Activated T-helper 1 cell treated with anti-CD3 and anti-CD28 coated beads, Interleukin-2, amount 50 U/mL, for 16 hours (primary cell): ENCODE data around the gene PKM.

Source experiments
- DNase-seq, 2 donors: peaks; one replicate each; pipeline ENCODE4 v3.0.0-alpha.2; 2020; ENCODE audit warnings: low read depth in 1 of 2, low spot score in 1 of 2

The PKM gene

DNA sequence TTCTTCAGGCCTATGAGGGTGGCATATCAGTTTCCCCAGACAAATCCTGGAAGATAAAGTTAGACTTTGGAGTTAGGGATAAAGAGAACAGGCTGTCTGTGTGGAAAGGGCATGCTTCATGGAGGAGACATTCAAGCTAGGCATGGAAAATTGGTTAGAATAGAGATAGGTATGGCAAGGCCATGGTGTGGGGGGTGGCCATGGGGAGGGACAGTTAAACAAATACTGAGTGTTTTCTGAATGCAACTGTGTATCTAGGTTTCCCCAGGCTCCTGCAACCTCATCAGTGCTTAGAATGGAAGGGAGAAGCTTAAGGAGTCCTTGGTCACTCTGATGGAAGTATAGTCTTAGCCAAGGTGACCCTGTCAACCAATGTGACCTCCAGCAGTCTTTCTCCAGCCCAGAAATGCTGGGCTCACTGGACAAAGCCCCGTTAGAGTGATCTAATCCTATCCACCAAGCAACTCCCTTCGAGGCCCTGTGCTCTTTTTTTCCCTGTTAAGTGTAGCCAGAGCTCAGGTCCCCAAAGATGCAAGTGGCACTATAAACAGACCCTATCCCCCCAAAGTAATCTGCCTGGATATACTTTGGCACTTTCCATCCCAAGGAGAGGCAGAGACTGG, 5.5 kb upstream of the PKM start:
- DNase-seq: no peak

DNA sequence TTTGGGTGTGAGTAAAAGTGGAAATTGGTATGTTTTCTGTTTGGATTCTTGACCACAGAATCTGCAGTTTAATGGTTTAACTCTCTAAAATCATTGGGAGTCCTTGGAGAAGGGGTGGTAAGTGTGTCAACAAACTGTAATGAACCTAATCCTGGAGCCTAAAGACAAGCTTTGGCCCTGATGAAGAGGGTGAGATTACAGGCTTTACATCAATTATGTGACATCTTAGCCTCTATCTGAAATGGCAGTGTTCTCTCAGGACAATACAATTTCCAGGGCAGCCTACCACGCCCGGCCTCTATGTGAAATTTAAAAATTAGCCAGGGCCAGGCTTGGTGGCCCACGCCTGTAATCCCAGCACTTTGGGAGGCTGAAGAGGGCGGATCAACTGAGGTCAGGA, 4.3 kb upstream of the PKM start:
- no peak for DNase-seq

DNA sequence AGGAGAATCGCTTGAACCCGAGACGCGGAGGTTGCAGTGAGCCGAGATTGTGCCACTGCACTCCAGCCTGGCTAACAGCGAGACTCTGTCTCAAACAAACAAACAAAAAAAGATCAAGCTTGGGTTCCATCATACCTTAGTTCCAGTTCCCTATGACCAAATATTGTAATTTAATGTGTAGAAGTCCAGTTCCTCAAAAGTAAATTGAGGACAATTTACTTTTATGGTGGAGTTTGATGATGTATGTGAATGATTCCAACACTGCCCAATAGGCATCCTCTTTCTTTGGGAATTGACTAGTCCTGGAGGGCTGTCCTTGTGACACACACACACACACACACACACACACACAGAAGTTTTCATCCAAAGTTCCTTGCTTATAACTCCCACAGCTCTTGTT, 2.8 kb upstream of the PKM start:
- DNase-seq: no peak

DNA sequence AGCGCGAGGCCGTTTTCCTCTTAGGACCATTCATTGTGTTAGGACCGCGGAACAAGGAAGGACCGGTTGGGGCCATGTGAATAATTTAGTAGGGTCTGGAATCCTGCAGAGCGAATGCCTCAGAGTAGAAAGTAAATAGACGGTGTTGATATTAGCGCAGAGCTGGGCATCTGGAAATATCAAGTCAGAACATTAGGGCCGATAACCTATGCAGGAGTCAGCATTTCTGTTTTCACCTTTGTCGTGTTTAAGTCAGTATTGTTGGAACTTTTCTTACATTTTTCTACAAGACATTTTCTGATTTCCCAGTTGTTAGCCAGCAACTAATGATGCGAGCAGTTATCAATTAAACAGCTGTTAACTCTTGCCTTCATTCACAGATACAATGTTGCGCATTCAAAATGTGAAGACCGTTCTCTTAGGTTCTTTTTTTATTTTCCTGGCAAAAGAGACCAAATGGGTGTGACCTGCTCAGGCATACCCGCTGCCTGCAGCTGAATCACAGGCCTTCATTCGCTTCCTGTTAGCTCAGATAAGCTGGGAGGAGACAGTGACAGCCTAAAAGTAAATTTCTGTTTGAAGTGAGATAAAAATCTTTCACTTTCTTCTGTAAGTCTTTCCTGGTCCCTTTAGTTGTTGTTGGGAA, 966 bp upstream of the PKM start:
- DNase-seq: peak in 1 of 2 donors; percentile 28

DNA sequence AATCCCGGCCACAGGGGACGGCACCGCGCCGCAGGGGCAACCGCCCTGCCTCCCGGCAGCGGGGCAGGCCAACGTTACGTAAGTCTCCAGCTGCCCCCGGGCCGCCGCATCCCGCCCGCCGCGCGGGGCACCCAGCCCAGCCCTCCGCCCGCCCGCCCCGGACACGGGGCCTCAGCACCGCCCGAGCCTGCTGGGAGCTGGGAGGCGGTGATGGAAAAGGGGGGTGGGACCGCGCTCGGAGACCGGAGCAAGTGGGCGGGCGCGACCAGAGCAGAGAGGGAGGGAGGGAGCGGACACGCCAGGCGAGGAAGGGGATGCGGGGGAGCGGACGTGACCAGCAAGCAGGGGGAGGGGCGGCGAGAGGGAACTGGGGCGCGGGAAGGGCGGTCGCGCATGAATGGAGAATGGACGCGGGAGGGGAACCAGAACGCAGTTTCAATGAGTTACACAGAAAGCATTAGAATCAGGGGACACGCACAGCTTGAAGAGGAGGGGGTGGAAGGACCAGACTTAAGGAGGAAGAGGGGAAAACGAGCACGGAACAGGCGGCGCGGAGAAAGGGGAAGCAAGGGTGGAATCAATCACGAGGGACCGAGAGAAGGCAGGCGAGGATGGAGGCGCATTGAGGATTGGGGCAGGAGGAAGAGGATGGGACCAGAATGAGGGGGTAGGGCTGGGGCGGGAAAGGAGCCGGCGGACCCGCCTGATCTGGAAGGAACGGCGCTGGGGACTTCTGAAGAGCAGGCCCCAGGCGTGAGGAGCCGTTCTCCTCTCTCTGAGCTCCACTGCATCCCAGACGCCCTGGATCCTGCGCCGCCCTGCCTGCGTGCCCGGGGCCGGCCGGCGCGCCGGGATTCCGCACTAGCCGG, 559 bp downstream of the PKM start:
- peak in 1 of 2 donors; percentile 64 for DNase-seq

DNA sequence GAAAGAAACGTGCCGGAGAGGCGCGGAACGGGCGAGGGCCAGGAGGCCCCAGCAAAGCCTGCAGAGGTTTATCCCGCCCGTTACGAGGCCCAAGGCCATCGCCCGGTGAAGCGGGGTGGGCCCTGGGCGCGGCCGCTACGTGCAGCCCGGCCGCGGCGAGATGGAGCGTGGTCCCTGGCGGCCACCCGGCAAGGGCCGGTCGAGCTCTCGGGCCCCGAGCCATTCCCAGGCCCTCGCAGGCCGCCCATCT, 1.1 kb downstream of the PKM start:
- DNase-seq: no peak

DNA sequence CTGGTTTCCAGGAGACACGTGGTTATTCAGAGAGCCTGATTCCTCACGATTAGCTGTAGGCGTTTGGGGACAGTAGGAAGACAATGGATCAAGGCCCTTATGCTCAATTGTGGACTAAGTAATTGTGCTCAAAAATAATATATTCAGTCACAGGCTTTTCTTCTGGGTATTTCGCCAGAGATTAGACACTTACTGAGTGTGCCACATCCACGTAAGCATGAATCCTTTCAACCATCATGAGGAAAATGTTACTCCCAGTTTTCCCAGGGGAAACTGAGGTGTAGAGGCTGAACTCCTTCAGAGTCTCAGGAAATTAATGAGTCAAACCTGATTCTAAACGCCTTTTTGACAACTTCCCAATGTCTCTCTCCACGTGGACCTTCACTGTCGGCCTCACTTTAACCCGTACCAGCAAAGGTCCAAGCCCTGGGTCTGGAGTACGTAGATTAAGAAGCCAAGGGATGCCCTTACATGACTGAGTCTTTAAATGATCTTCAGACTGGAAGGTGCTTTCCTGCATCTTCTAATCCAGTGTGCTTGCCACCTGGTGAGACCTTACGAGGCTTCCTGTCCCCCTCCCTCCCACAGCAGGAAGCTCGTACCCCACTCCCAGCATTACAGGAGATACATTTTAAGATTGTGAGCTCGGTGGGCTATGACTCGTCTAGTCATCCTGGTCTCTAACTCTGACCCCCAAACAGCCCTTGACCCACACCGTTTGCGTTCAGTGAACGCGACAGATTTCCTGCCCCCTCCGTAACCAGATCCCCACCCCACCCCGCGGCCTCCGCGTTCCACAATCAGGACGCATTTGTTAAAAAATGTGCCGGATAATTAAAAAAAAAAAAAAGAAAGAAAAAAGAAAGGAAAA, 1.7 kb downstream of the PKM start:
- peak in 1 of 2 donors; percentile 8 for DNase-seq

DNA sequence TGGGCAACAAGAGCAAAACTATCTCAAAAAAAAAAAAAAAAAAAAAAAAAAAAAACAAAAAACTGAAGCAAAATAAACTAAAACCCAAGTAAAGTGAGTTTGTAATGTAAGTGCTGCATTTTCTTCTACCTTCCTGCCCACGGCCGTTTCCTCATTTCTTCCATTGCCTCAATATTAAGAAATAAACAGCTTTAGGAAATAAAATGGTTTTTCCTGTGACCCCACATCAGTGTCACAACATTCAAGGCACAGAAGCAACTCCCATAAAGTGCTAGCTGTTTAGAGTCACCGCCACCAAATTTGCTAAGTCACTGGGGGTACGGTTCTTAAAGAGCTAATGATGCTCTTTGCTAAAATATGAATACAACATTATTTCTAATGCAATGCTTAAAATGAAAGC, 3.3 kb downstream of the PKM start:
- no peak for DNase-seq

DNA sequence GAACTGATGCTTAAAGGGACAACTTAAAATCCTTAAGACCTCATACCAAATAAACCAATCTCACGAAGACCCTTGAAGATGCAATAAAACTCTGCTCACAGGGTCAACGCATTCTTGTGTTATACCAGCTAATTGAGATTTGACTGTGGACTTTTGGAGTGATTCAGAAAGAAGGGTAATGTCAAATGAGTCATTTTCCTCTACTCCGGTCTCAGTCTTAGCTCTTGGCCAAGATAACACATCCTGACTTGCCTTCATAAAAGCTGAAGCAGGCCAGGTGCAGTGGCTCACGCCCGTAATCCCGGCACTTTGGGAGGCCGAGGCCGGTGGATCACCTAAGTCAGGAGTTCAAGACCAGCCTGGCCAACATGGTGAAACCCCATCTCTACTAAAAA, 3.8 kb downstream of the PKM start:
- peak in 1 of 2 donors; percentile 24 for DNase-seq

DNA sequence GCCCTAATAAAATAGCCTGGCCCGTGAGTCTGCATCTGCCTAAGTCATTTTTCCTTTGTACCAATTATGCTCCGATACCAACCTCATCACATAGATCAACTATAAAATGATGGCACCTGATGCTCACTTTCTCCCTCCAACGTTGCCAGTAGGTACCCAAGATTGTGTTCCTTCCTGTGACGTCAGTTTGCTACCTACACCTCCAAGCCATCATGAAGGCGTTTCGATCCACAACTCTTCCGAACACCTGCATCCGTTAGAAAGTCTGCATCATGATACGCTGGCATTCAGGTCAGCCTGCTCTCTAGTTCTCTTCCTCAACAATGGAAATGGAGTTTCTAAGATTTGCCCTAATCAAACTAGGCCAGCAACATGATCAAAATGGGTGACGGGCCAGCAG, 7.7 kb downstream of the PKM start:
- no peak for DNase-seq

DNA sequence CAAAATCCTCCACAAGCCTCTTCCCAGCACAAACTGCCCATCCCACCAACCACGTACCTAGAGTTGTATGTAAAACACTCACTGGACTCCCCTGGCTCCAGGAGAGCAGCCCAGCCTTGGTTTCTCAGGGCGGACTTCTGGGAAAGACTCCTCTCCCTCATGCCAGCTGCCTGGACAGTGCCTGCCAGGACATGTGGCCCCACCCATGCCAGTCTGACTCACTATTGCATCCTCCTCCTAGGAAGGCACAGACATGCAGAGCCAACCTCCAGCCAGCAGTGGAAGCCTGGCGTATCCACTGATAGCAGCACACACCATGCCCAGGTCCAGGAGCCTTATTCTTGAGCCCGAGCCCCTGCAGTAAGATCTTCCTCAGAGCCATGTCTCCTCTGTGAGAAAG, 8.6 kb downstream of the PKM start:
- DNase-seq: no peak

DNA sequence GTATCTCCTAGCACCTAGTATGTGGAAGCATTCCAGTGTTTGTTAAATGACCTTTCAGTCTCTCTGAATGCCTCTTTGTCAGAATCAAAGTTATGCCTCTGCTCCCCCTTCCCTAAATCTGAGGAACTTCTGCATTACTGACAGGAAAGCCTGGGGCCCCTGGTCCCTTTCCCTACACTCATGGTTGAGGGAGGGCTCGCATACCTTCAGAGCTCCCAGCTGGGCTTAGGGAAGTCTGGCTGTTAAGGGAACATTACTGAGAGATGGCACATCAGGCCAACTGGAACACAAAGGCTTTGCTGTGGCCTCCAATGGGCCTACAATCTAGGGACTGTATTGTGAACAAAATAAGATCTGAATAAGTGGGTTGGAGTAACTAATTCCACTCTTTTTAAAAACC, 10.3 kb downstream of the PKM start:
- DNase-seq: no peak

DNA sequence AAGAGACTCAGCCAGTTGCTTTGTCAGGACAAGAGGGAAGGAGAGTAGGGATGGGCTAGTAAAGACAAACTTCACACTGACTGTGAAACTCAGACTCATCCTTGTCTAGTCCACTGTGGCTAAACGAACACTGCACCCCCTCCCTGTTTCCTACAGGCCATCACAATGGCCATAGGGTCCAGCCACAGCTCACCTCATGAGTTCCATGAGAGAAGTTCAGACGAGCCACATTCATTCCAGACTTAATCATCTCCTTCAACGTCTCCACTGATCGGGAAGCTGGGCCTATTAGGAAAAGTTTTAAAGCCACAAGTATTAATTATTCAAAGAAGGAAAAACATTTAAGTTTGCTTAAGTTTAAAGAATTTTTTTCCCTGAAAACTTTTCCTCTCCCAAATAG, 13.8 kb downstream of the PKM start:
- no peak for DNase-seq

DNA sequence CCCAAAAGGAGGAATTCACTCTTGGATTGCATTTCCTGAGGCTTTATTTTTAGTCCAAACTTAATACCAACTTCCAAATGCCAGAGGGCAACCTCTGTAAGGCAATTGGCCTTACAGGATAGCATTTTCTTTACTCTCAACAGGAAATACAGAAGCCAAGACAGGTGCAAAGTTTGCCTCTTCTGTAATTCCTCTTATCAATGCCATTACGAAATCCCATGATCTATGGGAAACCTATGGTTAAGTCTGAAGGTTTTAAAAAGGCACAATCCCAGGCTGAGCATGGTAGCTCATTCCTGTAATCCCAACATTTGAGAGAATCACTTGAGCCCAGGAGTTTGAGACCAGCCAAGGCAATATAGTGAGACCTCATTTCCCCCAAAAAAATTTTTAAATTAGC, 14.9 kb downstream of the PKM start:
- DNase-seq: no peak

DNA sequence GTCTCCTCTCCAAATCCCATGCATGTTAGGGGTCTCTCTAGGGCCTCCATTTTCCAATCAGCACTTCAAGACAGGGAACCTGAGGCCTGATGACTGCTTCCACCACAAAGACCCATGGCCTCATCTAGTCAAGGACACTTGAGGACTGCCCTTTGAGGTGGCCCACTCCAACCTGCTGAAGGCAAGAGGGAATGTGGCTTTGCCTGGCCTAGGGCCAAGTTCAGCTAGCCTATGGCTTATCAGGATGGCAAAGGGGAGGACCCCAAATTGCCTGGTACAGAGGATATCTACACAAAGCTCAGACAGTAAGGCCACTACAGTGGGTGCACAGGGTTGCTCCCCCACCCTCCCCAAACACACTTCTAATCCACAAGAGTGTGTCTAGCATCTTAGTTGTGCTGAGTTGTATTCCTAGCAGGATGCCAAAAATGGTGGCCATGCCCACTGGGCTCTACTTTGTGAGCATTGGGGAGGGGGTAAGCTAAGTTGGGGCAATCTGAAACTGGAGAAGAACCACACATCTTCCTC, 23.4 kb downstream of the PKM start:
- no peak for DNase-seq

DNA sequence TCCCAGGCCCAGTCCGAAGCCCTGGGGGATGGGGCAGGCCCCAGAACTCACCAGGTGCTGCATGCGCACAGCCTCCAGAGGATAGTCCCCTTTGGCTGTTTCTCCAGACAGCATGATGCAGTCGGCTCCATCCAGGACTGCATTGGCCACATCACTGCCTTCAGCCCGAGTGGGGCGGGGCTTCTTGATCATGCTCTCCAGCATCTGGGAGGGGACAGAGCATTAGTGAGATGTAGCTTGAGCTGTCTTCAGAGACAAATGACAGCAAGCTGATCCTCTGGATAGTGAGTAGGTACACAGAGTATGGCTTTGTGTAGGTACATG, 24.4 kb downstream of the PKM start:
- DNase-seq: no peak

DNA sequence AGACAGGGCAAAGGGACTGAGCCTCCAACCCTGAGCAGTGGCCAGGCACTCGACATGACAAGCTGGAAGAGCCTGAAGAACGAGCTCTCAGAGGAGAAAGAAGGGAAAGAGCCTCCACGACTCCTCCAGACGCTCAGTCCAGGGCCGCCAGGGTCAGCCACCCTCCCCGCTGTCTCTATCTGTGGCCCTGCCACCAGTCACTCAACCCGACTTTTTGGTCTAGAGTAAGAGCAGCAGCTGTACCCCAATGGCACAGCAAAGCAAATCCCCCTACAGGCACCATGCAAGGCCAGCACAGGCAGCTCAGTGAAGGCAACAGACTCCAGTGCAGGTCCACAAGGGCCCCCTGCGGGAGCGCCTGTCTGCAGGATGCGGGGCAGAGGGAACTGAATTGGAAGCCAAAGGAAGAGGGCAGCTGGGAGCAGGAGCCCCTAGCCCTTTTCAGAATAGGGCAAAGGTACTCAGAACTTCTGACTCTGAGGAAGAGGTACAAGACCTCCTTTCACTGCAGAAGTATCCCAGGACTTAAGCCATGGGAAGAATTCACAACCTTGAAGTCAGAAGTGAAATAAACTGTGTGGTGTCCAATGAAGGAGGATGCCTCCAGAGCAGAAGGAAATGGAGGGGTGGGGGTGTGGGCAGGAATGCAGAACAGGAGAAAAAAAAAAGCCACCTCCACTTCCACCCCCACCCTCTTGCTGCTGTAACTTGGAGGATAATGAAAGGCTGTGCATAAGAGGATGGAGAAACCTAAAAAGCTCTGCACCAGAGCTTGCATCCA, 24.9 kb downstream of the PKM start:
- no peak for DNase-seq

DNA sequence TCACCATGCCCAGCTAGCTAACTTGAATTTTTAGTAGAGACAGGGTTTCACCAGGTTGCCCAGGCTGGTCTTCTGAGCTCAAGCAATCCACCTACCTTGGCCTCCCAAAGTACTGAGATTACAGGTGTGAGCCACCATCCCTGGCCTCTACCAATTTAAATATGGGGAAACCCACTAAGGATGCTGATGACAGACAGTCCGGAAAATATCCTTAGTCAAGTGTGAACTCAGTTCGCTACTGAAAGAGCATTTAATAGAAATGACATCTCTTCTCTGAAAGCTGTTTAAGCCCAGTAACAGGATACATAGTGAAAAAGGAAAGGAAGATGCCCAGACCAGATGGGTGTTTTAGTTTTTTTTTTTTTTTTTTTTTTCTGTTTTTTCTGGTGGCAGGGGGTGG, 25.7 kb downstream of the PKM start:
- no peak for DNase-seq

DNA sequence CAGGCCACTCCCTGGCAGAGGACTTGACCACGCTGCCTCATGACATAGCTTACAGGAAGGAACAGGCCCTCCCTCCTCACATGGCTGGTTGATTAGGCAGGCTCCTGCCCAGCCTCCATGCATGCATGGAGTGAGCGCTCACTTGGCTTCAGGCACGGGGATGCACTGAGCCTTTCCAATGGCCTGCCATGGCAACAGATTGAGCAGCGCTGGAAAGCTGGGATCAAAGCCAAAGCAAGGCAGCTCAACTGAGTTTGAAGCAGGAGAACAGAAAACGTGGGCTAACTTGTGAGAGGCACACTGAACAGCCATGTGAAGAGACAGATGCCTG, 27.5 kb downstream of the PKM start:
- no peak for DNase-seq

DNA sequence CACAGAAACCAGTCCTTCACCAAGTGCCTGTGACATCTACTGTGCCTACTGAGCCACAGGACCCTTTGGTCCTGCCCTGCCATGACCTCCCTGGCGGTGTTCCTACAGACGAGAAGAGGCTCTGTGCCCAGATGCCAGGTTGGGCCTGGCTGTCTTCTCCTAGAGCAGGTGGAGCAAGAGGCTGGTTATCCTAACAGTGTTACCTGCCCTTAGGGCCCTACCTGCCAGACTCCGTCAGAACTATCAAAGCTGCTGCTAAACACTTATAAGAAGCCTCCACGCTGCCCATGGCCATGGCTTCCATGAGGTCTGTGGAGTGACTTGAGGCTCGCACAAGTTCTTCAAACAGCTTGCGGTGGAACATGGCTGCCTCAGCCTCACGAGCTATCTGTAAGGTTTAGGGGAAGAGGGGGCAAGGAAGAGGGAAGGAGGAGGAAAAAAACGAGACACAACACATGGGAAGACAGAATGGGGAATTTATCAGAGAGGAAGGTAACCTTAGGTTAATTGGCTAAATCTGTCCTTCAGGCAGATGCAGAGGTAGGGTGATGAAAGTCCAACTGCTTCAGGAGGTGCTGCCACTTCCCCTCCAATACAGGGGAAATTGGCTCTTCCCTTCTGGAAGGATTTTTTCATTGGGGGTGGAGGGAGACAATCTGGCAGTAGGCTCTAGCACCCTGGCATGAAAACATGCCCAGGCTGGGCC, 28.0 kb downstream of the PKM start:
- DNase-seq: no peak
